Measurements from ENCODE around the gene NFKB2.

The NFKB2 gene

GRCh38 chr10:102413053-102413705, 17.7 kb downstream of the NFKB2 start:
- TF ChIP-seq CTCF (IDR thresholded peaks at IDR 0.05; ENCODE audit: borderline replicate concordance, insufficient read depth, low read depth, low read length): no peak
- no peak overlapping the region for H3K4me3 ChIP-seq (ENCODE audit: low read depth, low read length)

- no peak for TF ChIP-seq CTCF (IDR thresholded peaks at IDR 0.05; ENCODE audit: borderline replicate concordance, insufficient read depth, low read depth, low read length)
Measured at GRCh38 chr10:102413806-102414561, 18.5 kb downstream of the NFKB2 start.

GRCh38 chr10:102414749-102415148, 19.2 kb downstream of the NFKB2 start:
- no peak overlapping the region for H3K4me3 ChIP-seq (ENCODE audit: low read depth, low read length)
- TF ChIP-seq CTCF (IDR thresholded peaks at IDR 0.05; ENCODE audit: borderline replicate concordance, insufficient read depth, low read depth, low read length): no peak

More at GRCh38 chr10:102413806-102414561, 18.5 kb downstream of the NFKB2 start:
- H3K4me3 ChIP-seq (ENCODE audit: low read depth, low read length): no peak overlapping the region

GRCh38 chr10:102416283-102416682, 20.8 kb downstream of the NFKB2 start:
- no peak for TF ChIP-seq CTCF (IDR thresholded peaks at IDR 0.05; ENCODE audit: borderline replicate concordance, insufficient read depth, low read depth, low read length)
- no peak overlapping the region for H3K4me3 ChIP-seq (ENCODE audit: low read depth, low read length)

GRCh38 chr10:102416695-102417094, 21.2 kb downstream of the NFKB2 start:
- no peak for TF ChIP-seq CTCF (IDR thresholded peaks at IDR 0.05; ENCODE audit: borderline replicate concordance, insufficient read depth, low read depth, low read length)
- no peak overlapping the region for H3K4me3 ChIP-seq (ENCODE audit: low read depth, low read length)

GRCh38 chr10:102418622-102419268, 23.2 kb downstream of the NFKB2 start, which contains the start of gene PSD:
Gene PSD (minus strand): TSS chr10:102418785. CDS start chr10:102417038, 1,747 bp downstream.
- peak within 1 kb of the TSS; percentile 98 for H3K4me3 ChIP-seq (ENCODE audit: low read depth, low read length)
- TF ChIP-seq CTCF (IDR thresholded peaks at IDR 0.05; ENCODE audit: borderline replicate concordance, insufficient read depth, low read depth, low read length): no peak
